Femur (tissue), 1 donor: ENCODE measurements around the gene ZGRF1.
A peak's percentile ranks its signal among the peaks of the same experiment; 100 is the strongest.
"Not testable (repeated sequence)": the region's sequence is repeated elsewhere in the genome, so short reads cannot be mapped to it uniquely, and the experiment has no call there.

Experiments used
- DNase-seq: peaks from one replicate; pipeline ENCODE4 v3.0.0-alpha.2; 2017

The ZGRF1 gene, protein sequence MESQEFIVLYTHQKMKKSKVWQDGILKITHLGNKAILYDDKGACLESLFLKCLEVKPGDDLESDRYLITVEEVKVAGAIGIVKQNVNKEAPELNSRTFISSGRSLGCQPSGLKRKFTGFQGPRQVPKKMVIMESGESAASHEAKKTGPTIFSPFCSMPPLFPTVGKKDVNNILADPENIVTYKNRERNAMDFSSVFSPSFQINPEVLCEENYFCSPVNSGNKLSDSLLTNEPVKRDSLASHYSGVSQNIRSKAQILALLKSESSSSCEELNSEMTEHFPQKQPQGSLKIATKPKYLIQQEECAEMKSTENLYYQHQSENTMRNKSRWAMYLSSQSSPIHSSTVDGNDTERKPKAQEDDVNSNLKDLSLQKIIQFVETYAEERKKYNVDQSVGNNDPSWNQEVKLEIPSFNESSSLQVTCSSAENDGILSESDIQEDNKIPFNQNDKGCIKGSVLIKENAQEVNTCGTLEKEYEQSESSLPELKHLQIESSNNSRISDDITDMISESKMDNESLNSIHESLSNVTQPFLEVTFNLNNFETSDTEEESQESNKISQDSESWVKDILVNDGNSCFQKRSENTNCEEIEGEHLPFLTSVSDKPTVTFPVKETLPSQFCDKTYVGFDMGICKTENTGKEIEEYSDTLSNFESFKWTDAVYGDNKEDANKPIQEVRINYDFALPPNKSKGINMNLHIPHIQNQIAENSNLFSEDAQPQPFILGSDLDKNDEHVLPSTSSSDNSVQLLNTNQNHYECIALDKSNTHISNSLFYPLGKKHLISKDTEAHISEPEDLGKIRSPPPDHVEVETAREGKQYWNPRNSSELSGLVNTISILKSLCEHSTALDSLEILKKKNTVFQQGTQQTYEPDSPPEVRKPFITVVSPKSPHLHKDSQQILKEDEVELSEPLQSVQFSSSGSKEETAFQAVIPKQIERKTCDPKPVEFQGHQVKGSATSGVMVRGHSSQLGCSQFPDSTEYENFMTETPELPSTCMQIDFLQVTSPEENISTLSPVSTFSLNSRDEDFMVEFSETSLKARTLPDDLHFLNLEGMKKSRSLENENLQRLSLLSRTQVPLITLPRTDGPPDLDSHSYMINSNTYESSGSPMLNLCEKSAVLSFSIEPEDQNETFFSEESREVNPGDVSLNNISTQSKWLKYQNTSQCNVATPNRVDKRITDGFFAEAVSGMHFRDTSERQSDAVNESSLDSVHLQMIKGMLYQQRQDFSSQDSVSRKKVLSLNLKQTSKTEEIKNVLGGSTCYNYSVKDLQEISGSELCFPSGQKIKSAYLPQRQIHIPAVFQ (N-terminal part only)

DNA sequence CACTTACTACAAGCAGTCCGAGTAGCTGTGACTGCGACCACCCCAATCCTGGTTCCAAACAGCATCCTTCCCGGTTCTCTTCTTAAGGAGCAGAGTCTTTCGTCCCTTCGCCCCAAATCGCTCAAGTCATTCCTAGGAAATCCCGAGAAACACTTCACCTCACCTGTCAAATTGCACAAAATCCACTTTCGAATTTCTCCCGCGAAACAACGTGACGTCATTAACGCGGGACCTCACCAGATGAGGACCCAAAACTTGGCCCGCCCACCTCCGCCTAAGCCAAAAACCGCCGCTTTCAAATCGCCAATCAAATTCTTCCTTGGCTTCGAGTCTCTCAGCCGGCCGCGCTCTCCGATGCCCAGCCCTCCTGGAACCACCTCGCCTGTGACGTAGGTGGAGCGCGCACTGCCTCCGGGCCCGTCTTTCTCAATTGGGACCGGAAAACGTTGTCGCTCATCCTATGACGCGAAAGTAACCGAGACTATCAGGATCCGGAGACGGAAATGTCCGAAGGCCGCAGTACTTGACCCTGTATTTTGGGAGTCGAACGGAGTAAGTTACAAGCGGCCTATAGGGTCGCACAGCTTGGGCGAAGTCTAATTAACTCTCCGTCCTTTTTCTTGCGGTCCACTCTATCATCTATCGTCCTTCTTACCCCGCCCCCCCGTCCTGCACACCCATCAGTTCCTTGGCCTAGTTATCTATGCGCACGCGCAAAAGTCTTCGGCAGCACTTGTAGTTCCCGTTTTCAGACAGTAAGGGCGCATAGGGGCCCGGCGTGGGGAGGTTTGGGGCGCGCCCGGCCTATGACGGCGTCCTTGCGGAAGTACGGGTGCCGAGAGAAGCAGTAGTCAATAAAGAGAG lies at the start of gene ZGRF1, which contains the start of gene LARP7:
TSS of gene ZGRF1 (minus strand) at position 222 of the 864 bp plus-strand sequence. CDS start 3,733 bp downstream, outside the sequence.
TSS of gene LARP7 (plus strand) at position 456 of the 864 bp plus-strand sequence. CDS start 7,527 bp downstream, outside the sequence.
- DNase-seq: peak; percentile 100

DNA sequence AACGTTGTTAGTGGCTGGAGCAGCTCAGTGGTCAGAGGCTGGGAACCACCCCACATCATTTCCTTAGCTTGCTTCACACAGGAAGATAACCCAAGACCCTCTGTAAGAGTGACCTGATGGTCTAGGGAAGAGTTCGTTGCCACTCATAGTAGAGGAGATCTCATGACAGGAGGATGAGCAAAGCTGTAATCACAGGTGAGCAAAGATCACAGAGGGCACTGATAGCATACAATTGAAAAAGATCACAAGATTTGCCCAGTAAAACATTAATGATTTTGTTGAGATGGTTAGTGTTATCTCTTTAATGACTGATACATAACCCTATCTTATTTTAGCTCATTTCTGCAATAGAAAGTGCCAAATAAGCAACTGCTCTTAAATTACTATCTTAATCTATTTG lies 44.3 kb upstream of the ZGRF1 start:
- DNase-seq: no peak

DNA sequence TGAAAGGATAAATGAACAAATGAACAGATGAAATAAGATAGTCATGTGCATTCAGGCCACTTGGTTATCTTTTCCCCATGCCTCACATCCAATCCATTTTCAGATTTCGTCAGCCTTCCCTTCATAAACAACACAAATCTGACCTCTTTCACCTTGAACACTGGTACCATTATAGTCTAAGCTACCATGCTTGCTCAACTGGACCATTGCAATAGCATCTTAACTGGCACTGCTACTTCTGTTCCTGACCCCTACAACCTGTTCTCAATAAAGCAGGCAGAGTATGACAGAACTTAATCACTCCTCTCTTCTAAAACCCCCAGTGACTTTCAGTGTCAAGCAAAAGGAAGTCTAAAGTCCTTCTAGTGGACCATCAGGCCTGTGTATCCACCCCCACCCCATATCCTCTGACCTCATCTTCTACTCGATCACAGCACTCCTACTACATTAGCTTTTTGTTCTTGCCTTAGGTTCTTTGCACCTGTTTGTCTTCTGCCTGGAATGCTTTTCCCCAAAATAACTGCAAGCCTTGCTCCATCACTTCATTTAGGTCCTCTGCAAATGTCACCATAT lies 40.9 kb upstream of the ZGRF1 start:
- no peak for DNase-seq

DNA sequence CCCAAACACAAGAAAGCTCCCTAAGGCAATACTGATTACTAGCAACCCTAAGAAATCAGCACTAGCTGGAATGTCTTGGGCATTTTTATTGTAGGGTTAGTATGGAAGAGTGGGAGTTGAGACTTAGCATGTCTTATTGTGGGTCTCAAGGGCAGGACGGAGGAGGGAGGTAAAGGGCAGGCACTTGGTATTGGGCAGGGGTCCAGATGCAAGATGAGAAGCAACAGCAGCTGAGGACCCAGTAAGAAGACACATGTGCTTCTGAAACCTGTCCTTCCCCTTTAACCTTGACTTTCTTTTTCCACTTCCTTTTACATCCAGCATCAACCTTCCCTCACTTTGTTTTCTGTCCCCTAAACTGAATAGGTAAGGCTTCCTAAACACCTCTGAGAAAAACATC lies 37.7 kb upstream of the ZGRF1 start:
- DNase-seq: peak; percentile 39

DNA sequence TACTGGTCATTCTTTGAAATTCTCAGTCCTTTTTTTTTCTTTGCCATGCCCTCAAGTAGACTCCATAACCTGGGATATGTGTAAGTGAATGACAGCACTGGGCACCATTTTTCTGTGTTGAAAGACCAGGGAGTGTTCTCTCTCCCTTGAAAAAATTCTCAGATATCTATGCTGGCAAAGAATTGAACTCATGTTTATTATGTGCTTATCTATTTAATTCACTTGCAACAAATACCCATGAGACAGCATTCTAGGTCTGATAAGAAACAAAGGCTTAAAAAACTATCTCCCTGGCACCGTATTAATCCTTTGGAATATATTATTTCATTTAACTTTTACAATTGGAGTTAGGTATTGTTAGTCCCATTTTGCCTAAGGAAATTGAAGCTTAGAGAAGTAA lies 37.0 kb upstream of the ZGRF1 start:
- DNase-seq: no peak

DNA sequence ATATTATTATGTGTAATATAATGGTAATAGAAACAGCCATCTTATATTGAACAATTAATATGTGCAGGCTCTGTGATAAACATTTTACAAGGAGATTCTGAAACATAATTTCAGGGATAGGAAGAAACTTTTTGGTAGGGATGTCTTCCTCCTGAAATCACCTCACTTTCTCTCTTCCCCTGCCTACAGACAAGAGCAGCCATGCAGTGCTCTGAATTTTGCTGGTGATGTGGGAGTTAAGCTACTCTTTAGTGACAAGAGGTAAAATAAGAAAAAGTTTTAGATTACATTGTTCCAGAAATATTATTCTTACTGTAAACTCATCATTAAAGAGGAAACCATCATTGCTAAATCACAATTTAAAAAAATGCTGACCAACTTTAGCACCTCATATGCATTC lies 36.4 kb upstream of the ZGRF1 start:
- DNase-seq: no peak

DNA sequence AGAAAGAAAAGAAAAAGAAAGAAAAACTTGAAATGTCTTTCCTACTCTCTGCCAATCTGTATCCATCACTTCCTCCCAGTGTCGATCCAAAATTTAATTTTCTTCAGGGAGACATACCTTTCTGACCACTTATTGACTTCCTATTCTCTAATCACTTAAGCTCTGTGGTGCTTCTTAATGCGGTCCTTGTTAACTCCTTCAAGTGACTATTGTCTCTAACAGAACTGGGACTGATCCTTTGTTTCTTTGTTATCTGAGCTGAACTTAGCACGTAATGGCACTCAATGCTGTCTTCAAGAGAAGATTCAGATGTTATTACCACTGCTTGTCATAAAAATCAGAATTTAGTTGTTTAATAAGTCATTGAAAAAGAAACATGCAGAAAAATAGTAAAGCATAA lies 31.4 kb upstream of the ZGRF1 start:
- no peak for DNase-seq

DNA sequence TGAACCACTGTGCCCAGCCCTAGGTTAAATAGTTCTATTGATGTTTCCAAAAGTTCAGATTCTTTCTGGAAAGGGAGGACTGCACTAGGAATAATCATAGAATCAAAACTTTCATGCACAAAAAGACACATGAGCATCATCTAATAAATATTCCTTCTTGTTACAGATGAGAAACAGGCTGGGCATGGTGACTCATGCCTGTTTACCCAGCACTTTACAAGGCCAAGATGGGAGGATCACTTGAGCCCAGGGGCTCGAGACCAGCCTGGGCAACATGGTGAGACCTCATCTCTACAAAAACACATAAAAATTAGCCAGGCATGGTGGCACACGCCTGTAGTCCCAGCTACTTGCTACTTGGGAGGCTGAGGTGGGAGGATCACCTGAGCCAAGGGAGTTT lies 27.9 kb upstream of the ZGRF1 start:
- no peak for DNase-seq

DNA sequence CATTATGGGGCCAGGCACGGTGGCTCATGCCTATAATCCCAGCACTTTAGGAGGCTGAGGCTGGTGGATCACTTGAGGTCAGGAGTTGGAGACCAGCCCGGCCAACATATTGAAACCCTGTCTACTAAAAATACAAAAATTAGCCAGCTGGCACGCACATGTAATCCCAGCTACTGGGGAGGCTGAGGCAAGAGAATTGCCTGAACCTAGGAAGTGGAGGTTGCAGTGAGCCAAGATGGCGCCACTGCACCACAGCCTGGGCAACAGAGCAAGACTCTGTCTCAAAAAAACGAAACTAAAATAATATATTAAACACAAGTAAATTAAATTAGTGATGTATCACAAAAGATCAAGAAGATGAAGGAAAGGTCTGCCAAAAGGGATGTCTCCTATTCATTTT lies 19.4 kb upstream of the ZGRF1 start:
- not testable (repeated sequence) for DNase-seq

DNA sequence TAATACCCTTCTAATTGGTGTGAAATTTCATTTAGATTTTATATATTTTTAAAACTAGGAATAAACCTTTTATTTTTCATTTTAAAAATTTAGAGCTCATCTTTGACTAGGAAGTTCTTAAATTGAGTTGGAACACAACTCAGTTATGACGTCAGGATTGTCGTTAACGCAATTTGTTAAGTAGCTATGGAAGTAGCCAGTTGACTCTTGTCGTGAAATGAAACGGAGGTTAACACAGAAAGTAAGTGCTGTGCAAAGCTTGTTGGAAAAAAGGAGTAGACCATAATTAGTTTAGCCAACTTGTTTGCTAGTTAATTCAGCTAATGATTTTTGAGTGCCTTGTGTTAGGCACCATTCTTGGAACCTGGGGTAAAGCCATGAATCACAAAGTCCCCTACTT lies 18.6 kb upstream of the ZGRF1 start:
- no peak for DNase-seq

DNA sequence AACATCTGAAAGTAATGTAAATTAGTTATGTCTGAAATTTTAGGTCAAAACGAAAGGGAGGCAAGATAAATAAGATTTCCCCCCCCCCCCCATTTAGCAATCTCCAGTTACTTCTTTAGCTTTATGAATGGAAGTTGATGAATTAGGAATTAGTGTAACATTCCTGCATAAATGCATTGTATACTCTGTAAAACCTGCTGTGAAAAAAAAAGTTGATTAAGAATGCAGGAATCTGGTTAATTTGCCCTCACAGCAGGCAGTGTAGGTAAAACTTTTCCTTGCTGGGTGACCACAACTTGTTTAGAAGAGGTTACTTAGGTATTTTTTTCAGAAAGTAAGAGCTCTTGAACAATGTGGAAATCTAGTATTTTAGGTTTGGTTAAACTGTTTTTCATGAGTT lies 15.5 kb upstream of the ZGRF1 start:
- DNase-seq: no peak

DNA sequence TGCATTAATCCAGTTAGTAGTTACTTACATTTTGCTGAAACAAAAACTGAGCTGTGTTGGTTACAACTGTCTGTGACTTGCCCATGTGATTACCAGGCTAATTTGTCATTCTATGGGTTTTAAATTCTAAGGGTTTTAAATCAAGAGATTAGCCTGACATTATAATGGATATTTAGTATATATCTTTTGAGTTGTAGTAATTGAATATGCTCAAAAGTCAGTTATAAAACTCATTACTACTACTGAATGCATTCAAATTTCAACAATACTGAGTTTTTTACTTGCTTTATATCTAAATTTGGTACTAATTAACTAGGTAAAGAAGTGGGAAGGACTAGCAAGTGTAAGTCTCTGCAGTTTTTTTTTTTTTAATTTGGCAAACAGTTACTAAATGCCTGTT lies 14.9 kb upstream of the ZGRF1 start:
- DNase-seq: no peak

DNA sequence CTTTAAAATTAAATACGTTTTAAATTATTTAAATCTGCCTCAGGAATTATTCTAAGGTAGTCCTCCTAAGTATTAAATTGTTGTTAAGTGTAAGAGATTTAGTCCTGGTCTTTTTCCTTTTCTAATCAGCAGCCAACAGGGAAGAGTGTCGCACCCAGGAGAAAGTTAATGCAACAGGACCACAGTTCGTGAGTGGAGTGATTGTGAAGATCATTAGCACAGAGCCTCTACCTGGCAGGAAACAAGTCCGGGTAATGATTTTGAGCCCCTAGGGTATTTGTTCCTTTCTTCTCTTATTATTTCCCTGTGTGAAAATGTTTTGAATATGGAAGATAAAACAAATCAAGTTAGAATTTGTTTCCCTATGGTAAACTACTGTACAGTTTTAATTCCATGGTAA lies 13.6 kb upstream of the ZGRF1 start:
- DNase-seq: no peak

DNA sequence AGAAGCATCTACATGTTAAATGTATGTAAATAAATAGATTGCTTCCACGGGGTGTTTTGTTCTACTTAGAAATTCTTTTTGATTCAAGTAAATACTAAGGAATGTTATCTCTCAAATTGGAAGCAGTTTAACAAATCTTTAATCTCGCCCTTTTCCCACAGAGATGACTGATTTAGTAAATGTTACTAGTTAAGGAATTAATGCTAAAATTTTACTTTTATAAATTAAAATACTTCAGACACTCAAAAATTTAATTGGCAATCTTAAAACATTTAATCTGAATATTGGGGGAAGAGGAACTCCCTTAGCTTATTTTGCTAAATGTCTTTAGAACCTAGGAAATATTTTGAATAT lies 12.3 kb upstream of the ZGRF1 start:
- DNase-seq: no peak

DNA sequence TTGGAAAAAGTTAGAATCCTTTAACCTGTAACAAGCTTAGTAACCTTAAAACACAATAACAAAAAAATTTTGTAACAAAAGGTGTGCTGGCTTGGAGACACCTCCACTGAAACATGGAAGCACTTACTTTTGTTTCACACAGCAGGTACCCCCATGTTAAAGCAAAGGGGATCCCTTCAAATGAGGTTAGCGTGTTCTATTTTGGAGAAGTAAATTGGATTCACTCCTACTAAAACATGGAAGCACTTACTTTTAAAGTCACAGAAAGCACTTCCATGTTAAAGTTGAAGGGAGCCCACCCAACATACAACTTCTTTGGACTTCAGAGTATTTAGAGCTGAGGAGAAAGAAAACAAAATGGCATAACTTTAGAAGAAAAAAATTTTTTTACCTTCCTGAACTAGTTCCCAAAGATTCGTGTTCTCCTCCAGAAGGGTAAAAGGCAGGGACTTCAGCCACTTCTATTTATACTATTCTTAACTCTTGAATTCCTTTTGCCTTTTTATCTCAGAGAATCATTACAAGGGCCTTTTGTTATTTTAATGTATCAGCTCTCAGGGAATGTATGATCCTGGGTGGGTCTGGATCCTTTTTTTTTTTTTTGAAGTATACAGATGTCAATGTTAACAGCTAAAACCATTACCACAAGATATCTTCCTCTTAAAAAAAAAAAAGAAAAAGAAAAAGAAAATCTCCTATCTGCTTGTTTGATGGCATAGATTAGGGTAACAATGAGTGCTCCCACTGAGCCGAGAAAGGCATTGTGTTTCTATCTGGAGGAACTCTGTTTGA lies 11.8 kb upstream of the ZGRF1 start:
- no peak for DNase-seq

DNA sequence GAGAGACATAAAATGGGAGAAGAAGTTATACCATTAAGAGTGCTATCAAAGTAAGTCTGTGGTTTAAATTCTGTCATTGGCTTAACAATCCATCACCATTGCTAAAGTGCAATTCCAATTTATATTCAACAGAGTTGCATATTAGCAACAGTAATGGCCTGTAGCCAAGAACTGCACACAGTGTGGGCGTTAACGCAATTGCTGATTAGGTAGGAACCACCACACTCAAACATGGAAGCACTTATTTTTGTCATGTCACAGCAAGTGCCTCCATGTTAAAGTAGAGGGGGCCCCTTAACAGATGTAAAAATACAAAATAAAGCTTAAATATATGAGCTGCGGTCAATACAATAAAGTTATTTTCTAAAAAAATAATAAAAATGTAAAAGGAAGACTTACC lies 11.1 kb upstream of the ZGRF1 start:
- DNase-seq: no peak

DNA sequence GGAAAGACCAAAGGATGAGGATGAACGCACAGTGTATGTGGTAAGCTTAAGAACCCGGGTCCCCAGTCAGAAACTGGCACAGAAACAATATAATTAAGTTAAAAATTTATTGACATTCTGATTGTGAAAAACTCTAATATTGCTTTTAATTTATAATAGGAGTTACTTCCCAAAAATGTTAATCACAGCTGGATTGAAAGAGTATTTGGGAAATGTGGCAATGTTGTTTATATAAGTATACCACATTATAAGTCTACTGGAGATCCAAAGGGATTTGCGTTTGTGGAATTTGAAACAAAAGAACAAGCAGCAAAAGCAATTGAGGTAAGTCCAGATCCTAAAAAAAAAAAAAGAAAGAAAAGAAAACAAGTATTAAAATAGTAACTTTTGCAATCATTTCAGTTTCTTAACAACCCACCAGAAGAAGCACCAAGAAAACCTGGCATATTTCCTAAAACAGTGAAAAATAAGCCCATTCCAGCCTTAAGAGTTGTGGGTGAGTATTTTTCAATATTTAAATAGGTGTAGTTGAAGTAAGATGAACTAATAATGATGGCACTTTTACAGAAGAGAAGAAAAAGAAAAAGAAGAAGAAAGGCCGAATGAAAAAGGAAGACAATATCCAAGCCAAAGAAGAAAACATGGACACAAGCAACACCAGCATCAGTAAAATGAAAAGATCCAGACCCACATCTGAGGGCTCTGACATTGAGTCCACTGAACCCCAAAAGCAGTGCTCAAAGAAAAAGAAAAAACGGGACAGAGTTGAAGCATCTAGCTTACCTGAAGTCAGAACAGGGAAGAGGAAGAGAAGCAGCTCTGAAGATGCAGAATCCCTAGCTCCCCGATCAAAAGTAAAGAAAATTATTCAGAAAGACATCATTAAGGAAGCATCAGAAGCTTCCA lies 10.2 kb upstream of the ZGRF1 start:
- no peak for DNase-seq

DNA sequence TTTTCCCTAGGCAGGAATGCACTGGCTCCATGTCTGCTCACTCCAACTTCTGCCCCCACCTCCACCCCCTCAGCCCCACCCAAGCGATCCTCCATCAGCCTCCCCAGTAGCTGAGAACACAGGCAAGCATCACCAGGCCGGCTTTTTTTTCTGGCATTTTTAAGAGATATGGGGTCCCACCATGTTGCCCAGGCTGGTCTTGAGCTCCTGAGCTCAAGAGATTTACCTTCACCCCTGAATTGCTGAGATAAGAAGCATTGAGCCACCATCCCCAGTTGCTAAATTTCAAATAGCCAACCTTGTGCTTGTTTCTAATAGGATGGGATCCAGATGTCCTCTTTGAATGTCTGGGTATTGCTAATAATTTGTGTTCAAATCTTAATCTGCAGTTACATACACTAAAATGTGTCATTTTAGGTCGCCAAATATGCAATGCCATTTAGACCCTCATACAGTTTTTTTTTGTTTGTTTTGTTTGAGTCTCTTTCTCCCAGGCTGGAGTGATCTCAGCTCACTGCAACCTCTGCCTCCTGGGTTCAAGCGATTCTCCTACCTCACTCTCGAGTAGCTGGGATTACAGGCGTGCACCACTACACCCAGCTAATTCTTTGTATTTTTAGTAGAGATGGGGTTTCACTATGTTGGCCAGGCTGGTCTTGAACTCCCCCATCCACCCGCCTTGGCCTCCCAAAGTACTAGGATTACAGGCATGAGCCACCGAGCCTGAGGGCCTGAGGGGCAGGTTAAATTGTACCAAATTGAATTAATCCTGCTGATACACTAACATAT lies 9.0 kb upstream of the ZGRF1 start:
- DNase-seq: no peak
